H1 (cell line): ENCODE data around the gene SLC27A1. TPM values are rescaled to one million over a fixed set of nuclear protein-coding genes. Genes with fewer than 3 reads are reported as not detected.

Experiments used
- HDAC2 ChIP-seq, 2 experiments: fragments of 300-600 bp in 1 of 2; sonication (generic) in 1 of 2; IDR thresholded peaks; 2 replicates each; pipeline ENCODE4 v1.6.1; 2011 to 2012; ENCODE audit warnings: low read depth in 2 of 2, low read length in 2 of 2, mild to moderate bottlenecking in 2 of 2, moderate library complexity in 2 of 2, borderline replicate concordance in 1 of 2, inconsistent platforms in 1 of 2
- HDAC6 ChIP-seq: IDR thresholded peaks from one replicate; pipeline ENCODE4 v1.7.1; 2012; ENCODE audit warnings: low read depth, mild to moderate bottlenecking, inconsistent platforms, low read length, moderate library complexity
- KDM5A ChIP-seq: fragments of 200-600 bp; IDR thresholded peaks from 2 replicates; pipeline ENCODE4 v1.7.1; 2012; ENCODE audit warnings: mild to moderate bottlenecking, low read length, inconsistent platforms, mixed read lengths
- POLR2A ChIP-seq, 2 experiments: IDR thresholded peaks; 1 replicate in 1 of 2; 2 replicates in 1 of 2; pipeline ENCODE4 v1.6.1; 2011; ENCODE audit warnings: low read depth in 2 of 2, low read length in 2 of 2, mild to moderate bottlenecking in 2 of 2; ENCODE audit errors: control extremely low read depth in 1 of 2
- RAD21 ChIP-seq, 2 experiments: IDR thresholded peaks in 1 of 2; conservative IDR thresholded peaks in 1 of 2; 2 replicates each; pipeline ENCODE4 v1.6.1; 2011; ENCODE audit warnings: low read depth in 2 of 2, low read length in 2 of 2, improper control_type of control experiment in 1 of 2, inconsistent platforms in 1 of 2, mild to moderate bottlenecking in 1 of 2, moderate library complexity in 1 of 2
- TCF12 ChIP-seq: IDR thresholded peaks from 2 replicates; pipeline ENCODE4 v1.6.1; 2011; ENCODE audit warnings: low read depth, mild to moderate bottlenecking, low read length
- polyA plus RNA-seq, 7 experiments: library from polyadenylated mRNA; depleted of rRNA in 3 of 7; stranded (reverse) in 5 of 7; unstranded in 2 of 7; fragments of >200 nt in 5 of 7; fragments of 200-250 nt in 2 of 7; gene quantifications; 1 replicate in 5 of 7; 2 replicates in 1 of 7; 4 replicates in 1 of 7; pipeline versions ENCODE4 v1.2.1 to v1.2.3, GENCODE V29; 2011 to 2013; ENCODE audit warnings: missing spikeins in 2 of 7, mixed read lengths in 2 of 7
- total RNA-seq: library from RNA; stranded (reverse); fragmentation: NEBNext Ultra II Directional; extraction: Animal tissue kit (Norgen Biotek cat#: 25700); gene quantifications from 2 replicates; pipeline ENCODE4 v1.2.1, GENCODE V29; 2021

Gene SLC27A1
- total and polyA plus RNA-seq, 2 of the 8 experiments (the other 6 are each of a cell fraction or from before 2014, with no cell fraction given): 7.5 to 9.1 TPM

GRCh38 chr19:17448131-17448967, 22.0 kb upstream of the SLC27A1 start, which contains the start of gene TMEM221 (continued):
- TF ChIP-seq HDAC2 (IDR thresholded peaks at IDR 0.05; ENCODE audit: borderline replicate concordance in 1 of 2, low read depth in 2 of 2, low read length in 2 of 2): peak in 1 of 2 experiments; percentile 85; a peak in 1 of 4 replicates
- TF ChIP-seq TCF12: no peak
- peak in 1 of 2 experiments; percentile 57; a peak in 1 of 3 replicates for TF ChIP-seq POLR2A (IDR thresholded peaks at IDR 0.05; ENCODE audit: control extremely low read depth in 1 of 2, low read depth in 2 of 2, low read length in 2 of 2)
- TF ChIP-seq RAD21 (IDR thresholded peaks at IDR 0.05 in 1 of 2, conservative IDR thresholded peaks at IDR 0.05 in 1 of 2; ENCODE audit: low read depth in 2 of 2, low read length in 2 of 2): peak in 1 of 2 experiments; percentile 19; a peak in 1 of 4 replicates
- no peak for TF ChIP-seq KDM5A
- no peak for TF ChIP-seq HDAC6
